VCaP (cell line): ENCODE results near the gene TTC19.
"Not testable (repeated sequence)": the region's sequence is repeated elsewhere in the genome, so short reads cannot be mapped to it uniquely, and the experiment has no call there.

Experiments
- H3K27ac ChIP-seq: fragments of 450-650 bp; 2 replicates; pipeline ENCODE4 v1.5.1; 2017
- CTCF ChIP-seq: fragments of 450-650 bp; conservative IDR thresholded peaks from 2 replicates; pipeline ENCODE4 v1.5.1; 2017; ENCODE audit warnings: mild to moderate bottlenecking, moderate library complexity

TTC19 gene

GRCh38 chr17:16037636-16038035 lies 38.0 kb downstream of the TTC19 start:
- no peak overlapping the region; the same call in 1 of the 2 replicates for H3K27ac ChIP-seq
- no peak for TF ChIP-seq CTCF

GRCh38 chr17:16040710-16041251 lies 41.2 kb downstream of the TTC19 start:
- TF ChIP-seq CTCF, result no peak
- H3K27ac ChIP-seq, result no peak overlapping the region

- no peak overlapping the region for H3K27ac ChIP-seq
- TF ChIP-seq CTCF, result no peak
Measured at GRCh38 chr17:16044487-16044886, 44.9 kb downstream of the TTC19 start.

- TF ChIP-seq CTCF, result no peak
- no peak overlapping the region for H3K27ac ChIP-seq
Measured at GRCh38 chr17:16046966-16047365, 47.3 kb downstream of the TTC19 start.

GRCh38 chr17:16048811-16049449 lies 49.3 kb downstream of the TTC19 start:
- TF ChIP-seq CTCF, result no peak
- H3K27ac ChIP-seq, result no peak overlapping the region

- no peak for TF ChIP-seq CTCF
- H3K27ac ChIP-seq, result no peak overlapping the region
Measured at GRCh38 chr17:16050844-16051243, 51.2 kb downstream of the TTC19 start.

- no peak for TF ChIP-seq CTCF
- H3K27ac ChIP-seq, result peak overlapping the region; percentile 31
Measured at GRCh38 chr17:16052486-16052885, 52.9 kb downstream of the TTC19 start.

- not testable (repeated sequence) for H3K27ac ChIP-seq
Measured at GRCh38 chr17:16055139-16055538, 55.5 kb downstream of the TTC19 start.
